IMR-90 (cell line): ENCODE results near the gene LDB1. TPM values are rescaled to one million over a fixed set of nuclear protein-coding genes. Genes with fewer than 3 reads are reported as not detected.

Source experiments
- ATAC-seq: fragments of 200-7000 bp; cut with Tn5 transposase; 2 replicates; pipeline ENCODE4 v1.9.1; 2020; ENCODE audit warnings: low read depth, mild to moderate bottlenecking, moderate library complexity
- BruUV-seq: library from RNA; stranded (reverse); fragments of 400-500 nt; replicated peaks from 2 replicates; lab custom pipeline; 2021; lab: Mats Ljungman, UMichigan
- CTCF ChIA-PET: fragments of 300-600 bp; formaldehyde crosslinking; extraction: SDS; loops from one replicate; lab custom pipeline; 2021; ENCODE audit warnings: antibody characterized with exemption; lab: Yijun Ruan, JAX
- POLR2A ChIA-PET: fragments of 300-600 bp; sonication (Branson Sonifier 250); formaldehyde crosslinking; loops from one replicate; lab custom pipeline; 2022; ENCODE audit warnings: antibody characterized with exemption; ENCODE audit not compliant: unreplicated experiment; lab: Charles Lee
- DNase-seq: peaks from one replicate; pipeline ENCODE4 v3.0.0; 2013
- H2AFZ ChIP-seq: replicated peaks from 2 replicates; pipeline ENCODE3; 2013; ENCODE audit warnings: low read length, mild to moderate bottlenecking; ENCODE audit not compliant: poor library complexity
- H2AK5ac ChIP-seq: 2 replicates; pipeline ENCODE4 v1.6.1; 2013; ENCODE audit warnings: low read depth, low read length, inconsistent platforms
- H2AK9ac ChIP-seq: replicated peaks from 2 replicates; pipeline ENCODE3; 2013; ENCODE audit warnings: mild to moderate bottlenecking, low read depth, low read length, moderate library complexity; ENCODE audit not compliant: poor library complexity
- H2BK120ac ChIP-seq: 2 replicates; pipeline ENCODE4 v1.6.1; 2013; ENCODE audit warnings: low read depth, low read length, inconsistent platforms
- H2BK15ac ChIP-seq: 3 replicates; pipeline ENCODE4 v1.6.1; 2013; ENCODE audit warnings: low read depth, low read length, inconsistent platforms
- H2BK20ac ChIP-seq: 2 replicates; pipeline ENCODE4 v1.6.1; 2013; ENCODE audit warnings: low read depth, mild to moderate bottlenecking, inconsistent platforms, low read length, moderate library complexity
- H2BK5ac ChIP-seq: 2 replicates; pipeline ENCODE4 v1.6.1; 2013; ENCODE audit warnings: mild to moderate bottlenecking, low read depth, low read length, inconsistent platforms; ENCODE audit not compliant: poor library complexity, severe bottlenecking
- H3K14ac ChIP-seq: replicated peaks from 2 replicates; pipeline ENCODE4 v1.6.1; 2013; ENCODE audit warnings: low read depth, low read length, inconsistent platforms
- H3K18ac ChIP-seq: 2 replicates; pipeline ENCODE4 v1.6.1; 2013; ENCODE audit warnings: low read depth, low read length, control low read depth
- H3K23ac ChIP-seq: 2 replicates; pipeline ENCODE4 v1.6.1; 2013; ENCODE audit warnings: low read depth, low read length, inconsistent platforms
- H3K27ac ChIP-seq: 2 replicates; pipeline ENCODE4 v1.5.1; 2013; ENCODE audit warnings: mild to moderate bottlenecking, control low read depth, low read length; ENCODE audit not compliant: insufficient read depth
- H3K27me3 ChIP-seq: 2 replicates; pipeline ENCODE4 v1.6.1; 2013; ENCODE audit warnings: low read length; ENCODE audit not compliant: control insufficient read depth, insufficient read depth
- H3K36me3 ChIP-seq: 2 replicates; pipeline ENCODE4 v1.6.1; 2013; ENCODE audit warnings: low read length, mixed read lengths; ENCODE audit not compliant: control insufficient read depth, insufficient read depth
- H3K4ac ChIP-seq: 2 replicates; pipeline ENCODE4 v1.6.1; 2013; ENCODE audit warnings: low read depth, low read length, inconsistent platforms
- H3K4me1 ChIP-seq: 2 replicates; pipeline ENCODE4 v1.6.1; 2013; ENCODE audit warnings: low read length, mixed read lengths; ENCODE audit not compliant: control insufficient read depth, insufficient read depth
- H3K4me2 ChIP-seq: 2 replicates; pipeline ENCODE4 v1.6.1; 2013; ENCODE audit warnings: low read depth, mild to moderate bottlenecking, control low read depth, low read length, moderate library complexity
- H3K4me3 ChIP-seq: 2 replicates; pipeline ENCODE4 v1.5.1; 2013; ENCODE audit warnings: low read depth, mild to moderate bottlenecking, control low read depth, low read length, moderate library complexity; ENCODE audit not compliant: insufficient read depth
- H3K56ac ChIP-seq: 2 replicates; pipeline ENCODE4 v1.6.1; 2013; ENCODE audit warnings: low read length, inconsistent platforms; ENCODE audit not compliant: insufficient read depth; ENCODE audit errors: extremely low read depth
- H3K79me1 ChIP-seq, 2 experiments: 2 replicates each; pipeline ENCODE4 v1.6.1; 2013; ENCODE audit warnings: low read length in 2 of 2, inconsistent platforms in 1 of 2, low read depth in 1 of 2
- H3K9ac ChIP-seq: 2 replicates; pipeline ENCODE4 v1.6.1; 2013; ENCODE audit warnings: low read depth, low read length, control low read depth
- H3K9me1 ChIP-seq: 2 replicates; pipeline ENCODE4 v1.6.1; 2013; ENCODE audit warnings: low read length, inconsistent platforms; ENCODE audit not compliant: insufficient read depth
- H3K9me3 ChIP-seq: 2 replicates; pipeline ENCODE4 v1.6.1; 2013; ENCODE audit warnings: low read length; ENCODE audit not compliant: control insufficient read depth, insufficient read depth
- H4K20me1 ChIP-seq: 2 replicates; pipeline ENCODE4 v1.6.1; 2013; ENCODE audit warnings: low read length, inconsistent platforms; ENCODE audit not compliant: insufficient read depth
- H4K5ac ChIP-seq: 2 replicates; pipeline ENCODE4 v1.6.1; 2013; ENCODE audit warnings: mild to moderate bottlenecking, low read depth, low read length, control low read depth
- H4K8ac ChIP-seq, 2 experiments: 2 replicates each; pipeline ENCODE4 v1.6.1; 2013; ENCODE audit warnings: low read depth in 2 of 2, low read length in 2 of 2, control low read depth in 1 of 2, inconsistent platforms in 1 of 2
- H4K91ac ChIP-seq: 2 replicates; pipeline ENCODE4 v1.6.1; 2013; ENCODE audit warnings: low read depth, low read length, inconsistent platforms; ENCODE audit not compliant: insufficient read depth
- BHLHE40 ChIP-seq: fragments of 150-350 bp; IDR thresholded peaks from 2 replicates; pipeline ENCODE4 v1.6.1; 2016; ENCODE audit warnings: mild to moderate bottlenecking, low read depth, low read length
- CEBPB ChIP-seq: IDR thresholded peaks from 2 replicates; pipeline ENCODE4 v1.6.1; 2012; ENCODE audit warnings: low read depth, low read length, improper control_type of control experiment
- CHD1 ChIP-seq: IDR thresholded peaks from 2 replicates; pipeline ENCODE4 v1.6.1; 2012; ENCODE audit warnings: low read depth, low read length, improper control_type of control experiment
- CTCF ChIP-seq: conservative IDR thresholded peaks from 2 replicates; pipeline ENCODE4 v1.5.1; 2012; ENCODE audit warnings: mild to moderate bottlenecking, low read depth, low read length, improper control_type of control experiment
- ELK1 ChIP-seq: fragments of 150-350 bp; IDR thresholded peaks from 2 replicates; pipeline ENCODE4 v1.6.1; 2016; ENCODE audit warnings: low read depth, mild to moderate bottlenecking, low read length, moderate library complexity, borderline replicate concordance
- FOS ChIP-seq: fragments of 150-350 bp; IDR thresholded peaks from 2 replicates; pipeline ENCODE4 v1.6.1; 2016; ENCODE audit warnings: low read depth, low read length
- MAFK ChIP-seq: IDR thresholded peaks from 2 replicates; pipeline ENCODE4 v1.6.1; 2012; ENCODE audit warnings: low read depth, low read length, improper control_type of control experiment
- MXI1 ChIP-seq: IDR thresholded peaks from 2 replicates; pipeline ENCODE4 v1.6.1; 2012; ENCODE audit warnings: low read depth, mild to moderate bottlenecking, low read length, moderate library complexity, borderline replicate concordance
- NFE2L2 ChIP-seq: fragments of 150-350 bp; IDR thresholded peaks from 2 replicates; pipeline ENCODE4 v1.6.1; 2016; ENCODE audit warnings: low read depth, mild to moderate bottlenecking, low read length
- RAD21 ChIP-seq: IDR thresholded peaks from 2 replicates; pipeline ENCODE4 v1.6.1; 2012; ENCODE audit warnings: low read length, improper control_type of control experiment
- RCOR1 ChIP-seq: IDR thresholded peaks from 2 replicates; pipeline ENCODE4 v1.6.1; 2012; ENCODE audit warnings: mild to moderate bottlenecking, low read length, improper control_type of control experiment; ENCODE audit not compliant: insufficient replicate concordance
- SMC3 ChIP-seq: fragments of 150-350 bp; IDR thresholded peaks from 2 replicates; pipeline ENCODE4 v1.6.1; 2016; ENCODE audit warnings: low read depth, mild to moderate bottlenecking, antibody characterized with exemption, low read length, moderate library complexity
- WGBS, 2 experiments: methylation state at CpG; one replicate each; pipeline versions ENCODE4 v1.1.5 to v1.1.7; 2013; ENCODE audit warnings: missing lambda C conversion rate in 2 of 2; ENCODE audit not compliant: insufficient read length in 1 of 2; ENCODE audit errors: extremely low coverage in 2 of 2; 5-methylcytosine and 5-hydroxymethylcytosine counted together
- dilution Hi-C: fragments of 300-500 bp; cut with HindIII; formaldehyde crosslinking; loops from one replicate; pipeline ENCODE4 v1.14.3; 2018; ENCODE audit warnings: low sequenced_read_pairs; ENCODE audit not compliant: unreplicated experiment
- in situ Hi-C: fragments of 300-500 bp; cut with MboI; formaldehyde crosslinking; loops from 3 replicates; pipeline ENCODE4 v1.14.3; 2019; ENCODE audit warnings: low sequenced_read_pairs, inconsistent platforms, mixed read lengths
- intact Hi-C: fragments of 100-400 bp; cut with micrococcal nuclease; formaldehyde crosslinking; loops from 2 replicates; pipeline ENCODE4 v1.10.0; 2022
- polyA plus RNA-seq, 3 experiments: library from polyadenylated mRNA; depleted of rRNA; stranded (reverse); fragments of >200 nt; gene quantifications; 2 replicates each; pipeline ENCODE4 v1.2.3, GENCODE V29; 2012; ENCODE audit warnings: low replicate concordance in 1 of 3
- total RNA-seq: library from RNA; depleted of rRNA; stranded (reverse); fragments of >200 nt; gene quantifications from 2 replicates; pipeline ENCODE4 v1.2.3, GENCODE V29; 2012

Gene LDB1
- total and polyA plus RNA-seq, 2 of the 4 experiments (the other 2 are of a cell fraction) = 47.9 to 92.4 TPM

GRCh38 chr10:102132563-102133372 lies 12.6 kb upstream of the LDB1 start, which contains the start of gene PPRC1 (continued):
- no peak for TF ChIP-seq FOS
- TF ChIP-seq SMC3 = 0 out of 2 replicates have a peak, but pooled peaks have one; percentile 31
- peak; percentile 90 for TF ChIP-seq MXI1

GRCh38 chr10:102132193-102132562 lies 12.0 kb upstream of the LDB1 start:
- Histone ChIP-seq H2AFZ (peak overlapping the region; percentile 91), H3K9me1 (peaks cover 14% of the 10 kb centered on the region), H3K9me3 (no peaks in the 10 kb centered on the region), H3K56ac (no peak overlapping the region), H4K91ac (peak overlapping the region; percentile 53), H3K9ac (peak overlapping the region; percentile 12; the same call in 1 of the 2 replicates), H4K20me1 (peaks cover 38% of the 10 kb centered on the region), H3K4me1 (peaks cover 11% of the 10 kb centered on the region), H2BK15ac (peak overlapping the region; percentile 6; the same call in 1 of the 3 replicates), H2BK5ac (peak overlapping the region; percentile 62), H3K4me2 (peak overlapping the region; percentile 65; the same call in 1 of the 2 replicates), H3K27ac (no peak overlapping the region), H3K27me3 (no peaks in the 10 kb centered on the region), H3K14ac (peak overlapping the region; percentile 27; the same call in 1 of the 2 replicates), H2AK9ac (no peak overlapping the region), H4K8ac (peak overlapping the region; percentile 13 to 89), H3K4me3 (peak overlapping the region; percentile 61; the same call in 1 of the 2 replicates), H2AK5ac (0 out of 2 replicates have a peak overlapping the region, but pooled peaks have one; percentile 18), H3K79me1 (peaks cover 0 to 34% of the 10 kb centered on the region in 2 experiments; a peak in 2 of 4 replicates), H2BK20ac (peak overlapping the region; percentile 42; the same call in 1 of the 2 replicates), H3K4ac (peak overlapping the region; percentile 53; the same call in 1 of the 2 replicates), H3K36me3 (no peaks in the 10 kb centered on the region; the same call in 1 of the 2 replicates), H4K5ac (no peak overlapping the region), H3K18ac (no peak overlapping the region), H2BK120ac (peak overlapping the region; percentile 38; the same call in 1 of the 2 replicates), H3K23ac (peak overlapping the region; percentile 78; the same call in 1 of the 2 replicates)
- dilution Hi-C loops = no loop called here
- ChIA-PET CTCF (interaction anchor here (0.7 to 2.1 kb wide), 3 partner anchors 10 to 27 kb away, joined by 3 to 10 read pairs (median 3); no protein-coding TSS in a partner anchor), POLR2A (no interaction called here)
- in situ Hi-C loops = no loop called here
- ATAC-seq (no peak), DNase-seq (no peak)
- 23% methylated on average over 4 of the region's 8 CpGs; no CpG with 5 or more reads in 1 of the 2 experiments for WGBS, 2 experiments
- intact Hi-C loops = no loop called here
- BruUV-seq = no TSS peak
- TF ChIP-seq RCOR1 = no peak
- no peak for TF ChIP-seq BHLHE40
- no peak for TF ChIP-seq MAFK
- TF ChIP-seq ELK1 = no peak
- no peak for TF ChIP-seq MXI1
- TF ChIP-seq FOS = no peak
- TF ChIP-seq CEBPB = no peak
- no peak for TF ChIP-seq NFE2L2
- no peak for TF ChIP-seq CTCF
- TF ChIP-seq CHD1 = no peak
- no peak for TF ChIP-seq RAD21
